HepG2 (cell line): Measurements from ENCODE around the gene ATP5PF. TPM values are rescaled to one million over a fixed set of nuclear protein-coding genes. Genes with fewer than 3 reads are reported as not detected.

ENCODE experiments used
- CCDC6 ChIP-seq: sonication (generic); formaldehyde crosslinking; IDR thresholded peaks from 2 replicates; pipeline ENCODE4 v1.8.1; 2022; ENCODE audit warnings: mild to moderate bottlenecking, missing genetic modification reagents, moderate library complexity
- CHD4 ChIP-seq: fragments of 200-600 bp; sonication (generic); IDR thresholded peaks from 2 replicates; pipeline ENCODE4 v1.7.0; 2017; ENCODE audit warnings: mild to moderate bottlenecking, low read length, borderline replicate concordance
- DZIP1 ChIP-seq: sonication (generic); formaldehyde crosslinking; IDR thresholded peaks from 2 replicates; pipeline ENCODE4 v1.5.0; 2020; ENCODE audit warnings: mild to moderate bottlenecking, missing genetic modification reagents
- E2F5 ChIP-seq: sonication (generic); formaldehyde crosslinking; conservative IDR thresholded peaks from 2 replicates; pipeline ENCODE4 v1.4.0; 2020; ENCODE audit warnings: missing genetic modification reagents
- FOSL1 ChIP-seq: sonication (generic); formaldehyde crosslinking; IDR thresholded peaks from 2 replicates; pipeline ENCODE4 v1.9.0; 2021; ENCODE audit warnings: missing genetic modification reagents, borderline replicate concordance
- FOXK1 ChIP-seq: sonication (generic); formaldehyde crosslinking; IDR thresholded peaks from 2 replicates; pipeline ENCODE4 v1.4.0; 2020; ENCODE audit warnings: low read depth, missing genetic modification reagents, borderline replicate concordance
- HNF1B ChIP-seq: sonication (generic); formaldehyde crosslinking; IDR thresholded peaks from 2 replicates; pipeline ENCODE4 v1.5.1; 2020; ENCODE audit warnings: mild to moderate bottlenecking, moderate library complexity, missing genetic modification reagents
- HNRNPK ChIP-seq: fragments of 200-400 bp; formaldehyde crosslinking; IDR thresholded peaks from 2 replicates; pipeline ENCODE4 v1.6.1; 2018; ENCODE audit warnings: low read length, low read depth, moderate library complexity, mild to moderate bottlenecking; ENCODE audit not compliant: poor library complexity, severe bottlenecking
- KDM1A ChIP-seq: IDR thresholded peaks from 2 replicates; pipeline ENCODE4 v1.6.1; 2016; ENCODE audit warnings: missing compliant biosample characterization
- KDM6A ChIP-seq: IDR thresholded peaks from 2 replicates; pipeline ENCODE4 v1.6.1; 2016; ENCODE audit warnings: low read depth
- MYPOP ChIP-seq: sonication (generic); formaldehyde crosslinking; IDR thresholded peaks from 2 replicates; pipeline ENCODE4 v1.8.1; 2023; ENCODE audit warnings: mild to moderate bottlenecking, moderate library complexity, missing genetic modification reagents
- PCBP1 ChIP-seq: fragments of 200-400 bp; formaldehyde crosslinking; IDR thresholded peaks from 2 replicates; pipeline ENCODE4 v1.6.1; 2017; ENCODE audit warnings: mild to moderate bottlenecking, low read depth, low read length, borderline replicate concordance
- POLR2G ChIP-seq: fragments of 200-400 bp; formaldehyde crosslinking; IDR thresholded peaks from 2 replicates; pipeline ENCODE4 v1.6.1; 2018; ENCODE audit warnings: mild to moderate bottlenecking, low read depth, low read length, moderate library complexity
- RELA ChIP-seq: sonication (generic); formaldehyde crosslinking; IDR thresholded peaks from 2 replicates; pipeline ENCODE4 v1.4.0; 2020; ENCODE audit warnings: missing genetic modification reagents
- RFX3 ChIP-seq: IDR thresholded peaks from 2 replicates; pipeline ENCODE4 v1.6.1; 2016; ENCODE audit warnings: missing biosample characterization, missing genetic modification reagents
- SALL1 ChIP-seq: sonication (generic); formaldehyde crosslinking; IDR thresholded peaks from 2 replicates; pipeline ENCODE4 v1.8.0; 2022; ENCODE audit warnings: mild to moderate bottlenecking, missing genetic modification reagents
- SIN3B ChIP-seq: fragments of 150-350 bp; IDR thresholded peaks from 2 replicates; pipeline ENCODE4 v1.6.1; 2014; ENCODE audit warnings: low read length
- SIX1 ChIP-seq: sonication (generic); formaldehyde crosslinking; IDR thresholded peaks from 2 replicates; pipeline ENCODE4 v1.4.0; 2020; ENCODE audit warnings: missing genetic modification reagents, borderline replicate concordance
- SIX4 ChIP-seq: sonication (generic); formaldehyde crosslinking; IDR thresholded peaks from 2 replicates; pipeline ENCODE4 v1.4.0; 2020; ENCODE audit warnings: missing genetic modification reagents
- ZNF12 ChIP-seq: sonication (generic); formaldehyde crosslinking; IDR thresholded peaks from 2 replicates; pipeline ENCODE4 v1.5.0; 2020; ENCODE audit warnings: missing genetic modification reagents
- ZNF180 ChIP-seq: sonication (generic); formaldehyde crosslinking; IDR thresholded peaks from 2 replicates; pipeline ENCODE4 v1.4.0; 2020; ENCODE audit warnings: low read depth, missing genetic modification reagents, borderline replicate concordance
- ZNF225 ChIP-seq: sonication (generic); formaldehyde crosslinking; IDR thresholded peaks from 2 replicates; pipeline ENCODE4 v1.4.0; 2020; ENCODE audit warnings: mild to moderate bottlenecking, missing genetic modification reagents
- ZNF331 ChIP-seq: sonication (generic); formaldehyde crosslinking; IDR thresholded peaks from 2 replicates; pipeline ENCODE4 v1.4.0; 2020; ENCODE audit warnings: missing genetic modification reagents
- ZNF569 ChIP-seq: sonication (generic); formaldehyde crosslinking; IDR thresholded peaks from 2 replicates; pipeline ENCODE4 v1.5.0; 2020; ENCODE audit warnings: mild to moderate bottlenecking, missing genetic modification reagents, moderate library complexity, borderline replicate concordance
- ZNF740 ChIP-seq: sonication (generic); formaldehyde crosslinking; IDR thresholded peaks from 2 replicates; pipeline ENCODE4 v1.4.0; 2020; ENCODE audit warnings: missing genetic modification reagents
- polyA plus RNA-seq, 8 experiments: library from polyadenylated mRNA; depleted of rRNA in 3 of 8; stranded (reverse) in 7 of 8; unstranded in 1 of 8; fragments of >200 nt; fragmentation: Illumina TruSeq in 4 of 8; extraction: Trizol in 4 of 8; gene quantifications; 2 replicates each; pipeline versions ENCODE4 v1.2.1 to v1.2.3, GENCODE V29; 2011 to 2016; ENCODE audit warnings: low read depth in 4 of 8, missing spikeins in 1 of 8, mixed read lengths in 1 of 8; ENCODE audit not compliant: insufficient read depth in 1 of 8
- total RNA-seq, 5 experiments: library from RNA; depleted of rRNA; stranded (reverse); fragments of >200 nt; fragmentation: Illumina TruSeq; extraction: Trizol; gene quantifications; 2 replicates each; pipeline ENCODE4 v1.2.3, GENCODE V29; 2016; ENCODE audit warnings: low read depth in 1 of 5

ATP5PF gene
- total and polyA plus RNA-seq, 2 of the 13 experiments (the other 11 are each of a cell fraction or from before 2014, with no cell fraction given): 131 to 157 TPM

GRCh38 chr21:25734904-25735645, at the start of gene ATP5PF, which contains the start of gene GABPA (continued):
- no peak for TF ChIP-seq DZIP1 (CRISPR knock-in tag)
- no peak for TF ChIP-seq ZNF740 (CRISPR knock-in tag)
- TF ChIP-seq SIX4 (CRISPR knock-in tag): 0 out of 2 replicates have a peak, but pooled peaks have one; percentile 31
- no peak for TF ChIP-seq CCDC6 (CRISPR knock-in tag)
- no peak for TF ChIP-seq HNRNPK
- TF ChIP-seq KDM6A (CRISPR knock-in tag): no peak
- peak; percentile 82 for TF ChIP-seq HNF1B (CRISPR knock-in tag)
- peak; percentile 26; the same call in 1 of the 2 replicates for TF ChIP-seq FOSL1 (CRISPR knock-in tag)
- TF ChIP-seq ZNF180: no peak
- TF ChIP-seq POLR2G: peak; percentile 79
- TF ChIP-seq KDM1A: no peak
- TF ChIP-seq FOXK1: peak; percentile 91
- TF ChIP-seq SALL1 (CRISPR knock-in tag): peak; percentile 87
- no peak for TF ChIP-seq SIX1 (CRISPR knock-in tag)
- no peak for TF ChIP-seq ZNF225 (CRISPR knock-in tag)
- peak; percentile 74; the same call in 1 of the 2 replicates for TF ChIP-seq SIN3B
- TF ChIP-seq ZNF331 (CRISPR knock-in tag): 0 out of 2 replicates have a peak, but pooled peaks have one; percentile 46
- no peak for TF ChIP-seq E2F5
- TF ChIP-seq ZNF12 (CRISPR knock-in tag): no peak
- TF ChIP-seq MYPOP (CRISPR knock-in tag): 0 out of 2 replicates have a peak, but pooled peaks have one; percentile 37
- no peak for TF ChIP-seq RFX3 (CRISPR knock-in tag)
- no peak for TF ChIP-seq PCBP1
- TF ChIP-seq ZNF569: no peak
- no peak for TF ChIP-seq CHD4
- TF ChIP-seq RELA (CRISPR knock-in tag): no peak
